Measurements from ENCODE around the gene FGD5. TPM values are rescaled to one million over a fixed set of nuclear protein-coding genes. Genes with fewer than 3 reads are reported as not detected.
"Not testable (repeated sequence)": the region's sequence is repeated elsewhere in the genome, so short reads cannot be mapped to it uniquely, and the experiment has no call there.

The FGD5 gene
- total RNA-seq, 1 experiment from 2014 or later = not detected

- in situ Hi-C loops (cut with HindIII; ENCODE audit: low pct_unique_long_range_greater_than_20kb, low sequenced_read_pairs) = no loop called here
- DNase-seq (ENCODE audit: low read depth) = no peak
Observed at GRCh38 chr3:14885307-14885706, 66.5 kb downstream of the FGD5 start.

GRCh38 chr3:14886101-14886500 is 67.3 kb downstream of the FGD5 start:
- no peak for DNase-seq (ENCODE audit: low read depth)
- in situ Hi-C loops (cut with HindIII; ENCODE audit: low pct_unique_long_range_greater_than_20kb, low sequenced_read_pairs) = no loop called here

DNA sequence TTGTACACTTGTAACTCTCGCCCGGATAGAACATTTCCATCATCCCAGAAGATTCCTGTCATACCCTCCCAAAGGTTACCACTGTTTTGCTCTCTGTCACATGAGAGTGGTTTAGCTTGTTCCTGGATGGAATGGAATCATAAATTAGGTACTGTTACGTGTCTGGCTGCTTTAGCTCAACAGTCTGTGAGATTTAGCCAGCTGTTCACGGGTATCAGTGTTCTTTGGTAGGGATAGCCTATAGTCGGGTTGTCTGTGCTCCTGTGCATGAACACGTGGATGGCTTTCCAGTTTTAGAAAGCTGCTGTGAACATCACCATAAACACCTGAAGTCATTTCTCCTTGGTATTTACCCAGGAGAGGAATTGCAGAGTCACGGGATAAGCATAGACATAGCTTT is 70.4 kb downstream of the FGD5 start:
- in situ Hi-C loops (cut with HindIII; ENCODE audit: low pct_unique_long_range_greater_than_20kb, low sequenced_read_pairs) = no loop called here
- DNase-seq (ENCODE audit: low read depth) = no peak

- in situ Hi-C loops (cut with HindIII; ENCODE audit: low pct_unique_long_range_greater_than_20kb, low sequenced_read_pairs) = no loop called here
- no peak for DNase-seq (ENCODE audit: low read depth)
Observed at GRCh38 chr3:14889943-14890342, 71.2 kb downstream of the FGD5 start.

DNA sequence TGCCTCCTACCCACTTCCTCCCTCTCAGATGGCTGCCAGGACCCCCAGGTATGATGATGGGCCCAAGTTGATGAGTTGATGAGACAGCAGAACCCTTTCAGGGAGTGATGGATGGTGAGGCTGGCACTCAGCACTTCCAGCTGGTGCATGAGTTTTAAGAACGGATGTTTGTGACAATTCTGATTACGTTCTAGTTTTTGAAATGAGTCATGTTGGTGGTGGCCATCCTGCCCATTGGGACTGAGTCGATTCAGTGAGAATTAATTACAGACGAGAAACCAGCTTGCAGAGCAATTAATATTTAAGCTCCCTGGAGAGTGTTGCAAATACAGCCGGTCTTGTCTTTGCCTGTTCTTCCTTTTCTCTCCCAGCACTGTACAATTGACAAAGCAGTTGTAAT is 71.7 kb downstream of the FGD5 start:
- no peak for DNase-seq (ENCODE audit: low read depth)
- in situ Hi-C loops (cut with HindIII; ENCODE audit: low pct_unique_long_range_greater_than_20kb, low sequenced_read_pairs) = no loop called here

GRCh38 chr3:14891135-14892132 is 72.7 kb downstream of the FGD5 start:
- in situ Hi-C loops (cut with HindIII; ENCODE audit: low pct_unique_long_range_greater_than_20kb, low sequenced_read_pairs) = no loop called here
- DNase-seq (ENCODE audit: low read depth) = no peak

DNA sequence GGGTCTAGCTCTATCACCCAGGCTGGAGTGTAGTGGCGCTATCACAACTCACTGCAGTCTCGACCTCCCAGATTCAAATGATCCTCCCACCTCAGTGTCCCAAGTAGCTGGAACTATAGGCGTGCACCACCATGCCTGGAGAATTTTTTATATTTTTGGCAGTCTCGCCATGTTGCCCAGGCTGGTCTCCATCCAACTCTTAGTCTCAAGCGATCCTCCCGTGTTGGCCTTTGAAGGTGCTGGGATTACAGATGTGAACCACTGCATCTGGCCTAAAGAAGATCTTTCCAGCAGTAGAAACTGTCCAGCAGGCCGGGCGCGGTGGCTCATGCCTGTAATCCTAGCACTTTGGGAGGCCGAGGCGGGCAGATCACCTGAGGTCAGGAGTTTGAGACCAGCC is 73.5 kb downstream of the FGD5 start:
- in situ Hi-C loops (cut with HindIII; ENCODE audit: low pct_unique_long_range_greater_than_20kb, low sequenced_read_pairs) = no loop called here
- no peak for DNase-seq (ENCODE audit: low read depth)

GRCh38 chr3:14894085-14894484 is 75.3 kb downstream of the FGD5 start:
- no peak for DNase-seq (ENCODE audit: low read depth)
- in situ Hi-C loops (cut with HindIII; ENCODE audit: low pct_unique_long_range_greater_than_20kb, low sequenced_read_pairs) = no loop called here

DNA sequence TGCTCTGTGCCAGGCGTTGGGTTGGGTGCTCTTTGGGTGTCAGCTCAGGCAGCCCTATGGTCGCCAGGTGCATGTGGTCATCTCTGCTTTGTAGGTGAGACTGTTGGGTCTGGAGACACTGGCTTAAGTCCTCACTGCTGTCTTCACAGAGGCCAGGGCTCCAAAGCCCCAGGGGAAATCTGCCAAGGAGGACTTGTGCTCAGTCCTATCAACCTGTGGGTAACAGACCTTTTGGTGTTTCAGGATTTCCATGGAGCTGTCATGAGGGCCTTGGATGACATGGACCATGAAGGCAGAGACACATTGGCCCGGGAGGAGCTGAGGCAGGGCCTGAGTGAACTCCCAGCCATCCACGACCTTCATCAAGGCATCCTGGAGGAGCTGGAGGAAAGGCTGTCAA is 78.5 kb downstream of the FGD5 start:
- no peak for DNase-seq (ENCODE audit: low read depth)
- in situ Hi-C loops (cut with HindIII; ENCODE audit: low pct_unique_long_range_greater_than_20kb, low sequenced_read_pairs) = no loop called here

DNA sequence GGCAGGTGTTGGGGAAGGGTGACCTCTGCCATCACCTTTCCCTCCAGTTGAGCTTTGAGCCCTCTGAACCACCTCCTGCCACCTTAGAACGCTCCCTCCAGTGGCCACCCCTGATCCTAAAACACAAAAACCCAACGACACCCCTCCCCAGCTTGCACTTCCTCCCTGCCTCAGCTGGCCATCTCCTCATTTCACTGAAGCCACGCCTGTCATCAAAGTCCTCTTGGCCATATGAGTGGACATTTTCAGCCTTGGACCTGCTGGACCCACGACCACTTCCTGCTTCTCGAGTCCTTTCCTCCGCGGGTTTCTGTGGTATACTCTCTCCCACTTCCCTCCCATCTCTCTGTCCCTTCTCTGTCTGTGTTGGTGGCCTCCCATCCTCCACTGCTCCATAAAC is 80.2 kb downstream of the FGD5 start:
- in situ Hi-C loops (cut with HindIII; ENCODE audit: low pct_unique_long_range_greater_than_20kb, low sequenced_read_pairs) = no loop called here

DNA sequence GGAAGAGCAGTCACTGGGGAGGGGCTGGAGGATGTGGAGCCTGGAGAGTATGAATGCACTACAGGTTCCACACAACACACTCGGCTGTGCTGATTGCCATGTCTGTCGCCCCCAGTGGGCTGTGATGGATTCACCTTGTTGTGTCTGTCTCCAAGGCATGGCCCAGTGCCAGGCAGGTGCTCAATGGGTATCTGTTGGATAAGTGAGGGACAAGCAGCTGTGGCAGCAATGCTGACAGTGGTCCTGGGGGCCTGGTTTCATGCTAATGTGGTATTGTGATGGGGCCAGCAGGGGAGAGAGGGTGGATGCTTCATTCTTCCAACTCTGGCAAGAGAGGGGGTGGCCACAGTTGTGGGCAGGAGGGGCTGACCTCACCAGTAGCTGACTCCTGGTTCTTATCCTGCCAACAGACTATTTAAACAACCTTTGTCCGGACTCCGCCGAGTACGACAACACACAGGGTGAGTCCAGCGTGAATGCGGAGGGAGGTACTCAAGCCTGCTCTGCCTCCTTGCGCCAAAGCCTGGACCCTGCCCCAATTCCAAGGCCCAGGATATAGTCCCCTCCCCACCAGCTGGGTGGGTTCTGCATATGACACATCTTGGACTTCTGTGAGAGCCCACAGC is 81.3 kb downstream of the FGD5 start:
- in situ Hi-C loops (cut with HindIII; ENCODE audit: low pct_unique_long_range_greater_than_20kb, low sequenced_read_pairs) = no loop called here
- no peak for DNase-seq (ENCODE audit: low read depth)

More for the DNA sequence above, 80.2 kb downstream of the FGD5 start:
- no peak for DNase-seq (ENCODE audit: low read depth)

- in situ Hi-C loops (cut with HindIII; ENCODE audit: low pct_unique_long_range_greater_than_20kb, low sequenced_read_pairs) = no loop called here
- DNase-seq (ENCODE audit: low read depth) = no peak
Observed at GRCh38 chr3:14900881-14901873, 82.4 kb downstream of the FGD5 start.

DNA sequence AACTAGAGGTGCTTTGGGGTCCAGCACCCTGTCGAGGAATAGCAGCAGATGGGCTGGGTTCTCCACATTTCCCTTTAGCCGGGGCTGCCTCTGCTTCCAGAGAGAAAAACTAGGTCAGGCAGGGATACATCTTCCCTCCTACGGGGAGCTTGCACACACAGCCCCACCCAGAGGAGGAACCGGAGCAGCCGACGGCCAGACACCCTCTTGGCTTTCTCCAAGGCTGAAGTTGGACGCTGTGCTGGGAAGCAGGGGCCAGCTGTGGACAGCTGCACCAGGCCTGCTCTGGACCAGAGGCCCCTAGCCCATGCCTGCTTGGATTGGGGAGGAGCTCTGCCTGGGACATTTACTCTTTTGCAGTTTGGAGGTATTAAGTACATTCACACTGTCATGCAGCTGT is 84.0 kb downstream of the FGD5 start:
- no peak for DNase-seq (ENCODE audit: low read depth)
- in situ Hi-C loops (cut with HindIII; ENCODE audit: low pct_unique_long_range_greater_than_20kb, low sequenced_read_pairs) = no loop called here

DNA sequence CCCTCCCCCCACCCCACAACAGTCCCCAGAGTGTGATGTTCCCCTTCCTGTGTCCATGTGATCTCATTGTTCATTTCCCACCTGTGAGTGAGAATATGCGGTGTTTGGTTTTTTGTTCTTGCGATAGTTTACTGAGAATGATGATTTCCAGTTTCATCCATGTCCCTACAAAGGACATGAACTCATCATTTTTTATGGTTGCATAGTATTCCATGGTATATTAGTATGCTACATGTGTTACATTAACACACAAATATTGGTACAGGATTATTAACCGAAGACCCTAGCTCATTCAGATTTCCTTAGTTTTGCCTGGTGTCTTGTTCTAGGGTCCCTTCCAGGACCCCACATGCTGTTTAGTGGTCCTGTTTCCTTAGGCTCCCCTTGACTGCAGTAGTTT is 84.7 kb downstream of the FGD5 start:
- in situ Hi-C loops (cut with HindIII; ENCODE audit: low pct_unique_long_range_greater_than_20kb, low sequenced_read_pairs) = not testable (repeated sequence)

GRCh38 chr3:14905055-14905657 is 86.4 kb downstream of the FGD5 start:
- DNase-seq (ENCODE audit: low read depth) = no peak
- in situ Hi-C loops (cut with HindIII; ENCODE audit: low pct_unique_long_range_greater_than_20kb, low sequenced_read_pairs) = no loop called here

More for the DNA sequence above, 84.7 kb downstream of the FGD5 start:
- DNase-seq (ENCODE audit: low read depth) = not testable (repeated sequence)

GRCh38 chr3:14906355-14906971 is 87.7 kb downstream of the FGD5 start:
- no peak for DNase-seq (ENCODE audit: low read depth)
- in situ Hi-C loops (cut with HindIII; ENCODE audit: low pct_unique_long_range_greater_than_20kb, low sequenced_read_pairs) = no loop called here

DNA sequence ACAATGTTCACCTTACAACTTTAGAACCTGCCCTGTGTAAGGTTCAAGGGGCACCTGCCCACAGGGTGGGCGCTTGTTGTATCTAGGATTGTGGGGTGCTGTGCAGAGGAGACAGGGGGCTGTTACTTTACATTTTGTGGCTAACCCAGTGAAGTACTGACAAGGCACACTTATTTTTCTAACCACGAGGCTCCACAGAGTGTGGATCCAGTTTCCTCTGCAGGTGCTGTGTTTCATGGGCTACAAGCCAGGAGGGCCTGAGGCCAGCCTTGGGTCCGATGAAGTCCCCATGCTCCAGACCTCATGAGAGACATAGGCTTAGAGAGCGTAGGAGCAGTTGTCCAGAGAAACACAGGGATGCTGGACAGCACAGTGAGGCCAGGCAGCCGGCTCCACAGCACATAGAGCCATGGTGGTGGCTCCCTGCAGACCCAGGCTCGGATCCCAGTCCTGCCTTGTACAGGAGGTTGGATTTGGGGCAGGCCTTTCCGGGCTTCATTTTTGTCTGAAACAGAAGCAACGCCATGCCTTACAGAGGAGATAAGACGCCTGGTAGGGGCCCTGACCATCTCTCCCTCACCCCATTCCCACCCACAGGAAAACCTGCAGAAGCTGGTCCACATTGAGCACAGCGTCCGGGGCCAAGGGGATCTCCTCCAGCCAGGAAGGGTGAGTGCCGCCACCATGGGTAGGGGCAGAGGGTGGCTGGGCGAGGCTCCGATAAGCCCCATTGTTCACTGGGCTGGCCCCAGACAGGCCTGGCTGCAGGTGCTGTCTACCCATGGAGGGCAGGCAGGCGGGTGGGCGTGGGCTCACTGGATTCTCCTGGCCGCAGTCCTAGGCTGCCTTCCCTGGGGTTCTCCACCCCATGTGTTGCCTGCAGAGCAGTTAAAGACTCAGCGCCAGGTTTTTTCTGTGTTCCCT is 88.5 kb downstream of the FGD5 start:
- no peak for DNase-seq (ENCODE audit: low read depth)
- in situ Hi-C loops (cut with HindIII; ENCODE audit: low pct_unique_long_range_greater_than_20kb, low sequenced_read_pairs) = no loop called here
